ENCODE data around the gene GIPR.

DNA sequence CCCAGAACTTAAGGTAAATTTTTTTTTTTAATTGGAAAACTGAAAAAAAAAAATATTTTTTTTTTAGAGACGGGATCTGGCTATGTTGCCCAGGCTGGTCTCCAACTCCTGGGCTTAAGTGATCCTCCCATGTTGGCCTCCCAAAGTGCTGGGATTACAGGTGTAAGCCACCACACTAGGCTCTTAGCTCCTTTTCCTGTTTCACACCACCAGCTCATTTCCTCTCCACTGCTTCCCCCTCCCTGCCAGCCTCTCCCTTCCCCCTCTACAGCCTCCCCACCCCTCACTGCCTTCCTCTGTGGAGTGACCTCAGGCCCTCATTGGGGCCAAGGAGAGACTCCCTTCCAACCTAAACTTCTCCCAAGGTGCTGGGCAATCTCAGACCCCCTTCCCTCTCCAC is 4.2 kb upstream of the GIPR start:
- TF ChIP-seq POLR2A (IDR thresholded peaks at IDR 0.05; ENCODE audit: low read length): no peak
- no peak for TF ChIP-seq GATA1 (IDR thresholded peaks at IDR 0.05; ENCODE audit: low read depth, low read length)
